ENCODE data around the gene DHRSX.

Gene DHRSX

DNA sequence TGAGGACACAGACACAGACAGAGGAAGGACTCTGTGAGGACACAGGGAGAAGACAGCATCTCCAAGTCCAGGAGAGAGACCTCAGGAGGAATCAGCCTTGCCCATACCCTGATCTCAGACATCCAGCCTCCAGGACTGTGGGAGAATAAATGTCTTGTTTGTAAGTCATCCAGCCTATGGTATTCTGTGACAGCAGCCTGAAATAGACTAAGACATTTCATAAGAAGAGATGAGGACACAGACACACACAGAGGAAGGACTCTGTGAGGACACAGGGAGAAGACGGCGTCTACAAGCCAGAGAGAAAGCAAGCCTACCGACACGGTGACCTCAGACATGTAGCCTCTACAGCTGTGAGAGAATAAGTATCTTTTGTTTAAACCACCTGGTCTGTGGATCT is 112.1 kb downstream of the DHRSX start:
- Histone ChIP-seq H3K4me2 (no peak overlapping the region), H3K4me1 (ENCODE audit: low read depth, poor library complexity, severe bottlenecking) (no peaks in the 10 kb centered on the region), H3K27ac (no peak overlapping the region), H3K36me3 (ENCODE audit: insufficient read depth) (no peaks in the 10 kb centered on the region), H3K27me3 (ENCODE audit: insufficient read depth, low read depth) (no peaks in the 10 kb centered on the region), H4K20me1 (ENCODE audit: insufficient read depth) (no peaks in the 10 kb centered on the region), H3K9ac (no peak overlapping the region), H3K79me2 (ENCODE audit: insufficient read depth, low read depth) (no peaks in the 10 kb centered on the region), H3K4me3 (IDR thresholded peaks at IDR 0.05; ENCODE audit: insufficient read depth, low read depth, low read length) (no peak overlapping the region), H2AFZ (ENCODE audit: low read depth) (no peak overlapping the region)
- TF ChIP-seq, protein P1, sequence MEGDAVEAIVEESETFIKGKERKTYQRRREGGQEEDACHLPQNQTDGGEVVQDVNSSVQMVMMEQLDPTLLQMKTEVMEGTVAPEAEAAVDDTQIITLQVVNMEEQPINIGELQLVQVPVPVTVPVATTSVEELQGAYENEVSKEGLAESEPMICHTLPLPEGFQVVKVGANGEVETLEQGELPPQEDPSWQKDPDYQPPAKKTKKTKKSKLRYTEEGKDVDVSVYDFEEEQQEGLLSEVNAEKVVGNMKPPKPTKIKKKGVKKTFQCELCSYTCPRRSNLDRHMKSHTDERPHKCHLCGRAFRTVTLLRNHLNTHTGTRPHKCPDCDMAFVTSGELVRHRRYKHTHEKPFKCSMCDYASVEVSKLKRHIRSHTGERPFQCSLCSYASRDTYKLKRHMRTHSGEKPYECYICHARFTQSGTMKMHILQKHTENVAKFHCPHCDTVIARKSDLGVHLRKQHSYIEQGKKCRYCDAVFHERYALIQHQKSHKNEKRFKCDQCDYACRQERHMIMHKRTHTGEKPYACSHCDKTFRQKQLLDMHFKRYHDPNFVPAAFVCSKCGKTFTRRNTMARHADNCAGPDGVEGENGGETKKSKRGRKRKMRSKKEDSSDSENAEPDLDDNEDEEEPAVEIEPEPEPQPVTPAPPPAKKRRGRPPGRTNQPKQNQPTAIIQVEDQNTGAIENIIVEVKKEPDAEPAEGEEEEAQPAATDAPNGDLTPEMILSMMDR (conservative IDR thresholded peaks at IDR 0.05; ENCODE audit: low read depth, low read length) = no peak

DNA sequence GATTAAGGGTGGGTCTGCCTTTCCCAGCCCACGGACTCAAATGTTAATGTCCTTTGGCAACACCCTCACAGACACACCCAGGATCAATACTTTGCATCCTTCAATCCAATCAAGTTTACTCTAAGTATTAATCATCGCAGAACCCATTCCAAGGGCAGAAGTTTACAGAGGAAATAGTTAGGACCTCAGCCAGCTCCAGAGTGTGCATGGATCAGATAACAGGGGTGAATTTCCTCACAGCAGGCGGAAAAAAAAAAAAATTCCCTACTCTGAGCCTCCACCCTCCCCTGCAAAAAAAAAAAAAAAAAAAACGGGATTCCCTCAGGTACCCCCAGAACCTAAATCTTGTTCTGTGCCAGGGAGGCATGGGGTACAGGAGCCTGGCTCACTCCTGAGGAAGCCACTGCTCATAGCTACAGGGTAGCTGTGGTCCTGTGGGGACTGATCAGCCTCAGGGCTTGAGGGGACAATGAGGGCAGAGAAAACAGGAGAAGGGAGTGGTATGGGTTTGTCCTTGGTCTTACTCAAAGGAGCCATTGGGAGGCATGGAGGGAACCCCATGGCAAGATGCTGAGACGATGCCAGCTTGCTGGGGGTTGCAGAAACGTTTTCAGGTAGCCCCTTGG is 113.0 kb downstream of the DHRSX start:
- Histone ChIP-seq H2AFZ (ENCODE audit: low read depth) (no peak overlapping the region), H3K27ac (no peak overlapping the region), H3K36me3 (ENCODE audit: insufficient read depth) (no peaks in the 10 kb centered on the region), H3K4me3 (IDR thresholded peaks at IDR 0.05; ENCODE audit: insufficient read depth, low read depth, low read length) (no peak overlapping the region), H3K4me1 (ENCODE audit: low read depth, poor library complexity, severe bottlenecking) (no peaks in the 10 kb centered on the region), H3K9ac (no peak overlapping the region), H3K79me2 (ENCODE audit: insufficient read depth, low read depth) (no peaks in the 10 kb centered on the region), H4K20me1 (ENCODE audit: insufficient read depth) (no peaks in the 10 kb centered on the region), H3K27me3 (ENCODE audit: insufficient read depth, low read depth) (no peaks in the 10 kb centered on the region), H3K4me2 (no peak overlapping the region)
- TF ChIP-seq, protein P1 (conservative IDR thresholded peaks at IDR 0.05; ENCODE audit: low read depth, low read length) = no peak

DNA sequence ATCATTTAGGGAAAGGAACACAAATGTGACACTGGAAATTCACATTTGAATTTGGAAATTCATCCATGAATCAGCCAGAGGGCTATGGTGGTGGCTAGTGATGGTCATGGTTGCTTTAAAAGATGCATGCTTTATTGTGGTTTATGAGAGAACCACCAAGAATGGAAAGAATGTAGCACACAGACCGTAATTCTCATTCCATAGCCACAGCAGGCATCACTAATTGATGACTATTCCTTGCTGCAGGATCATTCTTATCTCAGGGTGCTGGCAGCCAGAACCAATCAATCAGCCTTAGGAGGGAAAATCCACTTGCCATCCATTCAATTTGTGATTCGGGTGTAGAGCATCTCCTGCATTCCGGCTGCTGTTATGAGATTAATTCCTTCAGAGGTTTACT is 115.6 kb downstream of the DHRSX start:
- no peak overlapping the region for H3K4me3 ChIP-seq (IDR thresholded peaks at IDR 0.05; ENCODE audit: insufficient read depth, low read depth, low read length)
- no peak overlapping the region for H3K27ac ChIP-seq
- no peaks in the 10 kb centered on the region for H3K27me3 ChIP-seq (ENCODE audit: insufficient read depth, low read depth)
- H3K4me1 ChIP-seq (ENCODE audit: low read depth, poor library complexity, severe bottlenecking) = no peaks in the 10 kb centered on the region
- no peaks in the 10 kb centered on the region for H4K20me1 ChIP-seq (ENCODE audit: insufficient read depth)
- TF ChIP-seq, protein P1 (conservative IDR thresholded peaks at IDR 0.05; ENCODE audit: low read depth, low read length) = no peak
- H2AFZ ChIP-seq (ENCODE audit: low read depth) = no peak overlapping the region
- no peak overlapping the region for H3K9ac ChIP-seq
- H3K36me3 ChIP-seq (ENCODE audit: insufficient read depth) = no peaks in the 10 kb centered on the region
- H3K4me2 ChIP-seq = no peak overlapping the region
- H3K79me2 ChIP-seq (ENCODE audit: insufficient read depth, low read depth) = no peaks in the 10 kb centered on the region

DNA sequence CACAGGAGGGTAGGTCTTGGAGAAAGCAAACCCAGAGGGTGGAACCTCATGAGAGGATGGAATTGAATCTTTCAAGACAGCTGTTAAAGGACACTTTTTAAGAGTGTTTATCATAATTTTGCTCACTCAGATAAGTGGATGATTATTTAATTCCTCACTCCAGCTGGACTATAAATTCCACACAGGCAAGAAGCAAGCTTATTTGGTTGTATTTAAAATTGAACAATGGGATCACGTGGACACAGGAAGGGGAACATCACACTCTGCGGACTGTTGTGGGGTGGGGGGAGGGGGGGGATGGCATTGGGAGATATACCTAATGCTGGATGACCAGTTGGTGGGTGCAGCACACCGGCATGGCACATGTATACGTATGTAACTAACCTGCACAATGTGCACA is 116.3 kb downstream of the DHRSX start:
- H3K4me2 ChIP-seq = no peak overlapping the region
- no peaks in the 10 kb centered on the region for H4K20me1 ChIP-seq (ENCODE audit: insufficient read depth)
- H3K4me3 ChIP-seq (IDR thresholded peaks at IDR 0.05; ENCODE audit: insufficient read depth, low read depth, low read length) = no peak overlapping the region
- no peak overlapping the region for H3K9ac ChIP-seq
- TF ChIP-seq, protein P1 (conservative IDR thresholded peaks at IDR 0.05; ENCODE audit: low read depth, low read length) = no peak
- H3K79me2 ChIP-seq (ENCODE audit: insufficient read depth, low read depth) = no peaks in the 10 kb centered on the region
- H3K36me3 ChIP-seq (ENCODE audit: insufficient read depth) = no peaks in the 10 kb centered on the region
- H3K27me3 ChIP-seq (ENCODE audit: insufficient read depth, low read depth) = no peaks in the 10 kb centered on the region
- no peaks in the 10 kb centered on the region for H3K4me1 ChIP-seq (ENCODE audit: low read depth, poor library complexity, severe bottlenecking)
- no peak overlapping the region for H2AFZ ChIP-seq (ENCODE audit: low read depth)
- H3K27ac ChIP-seq = no peak overlapping the region
